Activated CD4-positive, alpha-beta memory T cell treated with anti-CD3 and anti-CD28 coated beads, Interleukin-2, amount 10 ng/mL, durations not matched to agents 7 days and 5 days (primary cell): Measurements from ENCODE around the gene SBNO1. TPM values are rescaled to one million over a fixed set of nuclear protein-coding genes. Genes with fewer than 3 reads are reported as not detected.
"Not testable (repeated sequence)": the region's sequence is repeated elsewhere in the genome, so short reads cannot be mapped to it uniquely, and the experiment has no call there.

Experiments used
- CTCF ChIA-PET: fragments of 350-600 bp; sonication (Branson Sonifier 250); formaldehyde crosslinking; loops from one replicate; lab custom pipeline; 2021; ENCODE audit warnings: antibody characterized with exemption, inconsistent platforms; lab: Charles Lee
- POLR2A ChIA-PET: fragments of 350-600 bp; sonication (Branson Sonifier 250); formaldehyde crosslinking; loops from one replicate; lab custom pipeline; 2021; ENCODE audit warnings: antibody characterized with exemption; lab: Charles Lee
- DNase-seq: peaks from one replicate; pipeline ENCODE4 v3.0.0-alpha.2; 2020
- H3K27ac Mint-ChIP-seq: one replicate; pipeline ENCODE4 v1.8.0; 2021; ENCODE audit warnings: mild to moderate bottlenecking, mixed read lengths
- H3K27me3 Mint-ChIP-seq: one replicate; pipeline ENCODE4 v1.8.0; 2021; ENCODE audit warnings: mixed read lengths
- H3K36me3 Mint-ChIP-seq: one replicate; pipeline ENCODE4 v1.8.0; 2021; ENCODE audit warnings: low read depth, mixed read lengths
- H3K4me1 Mint-ChIP-seq: one replicate; pipeline ENCODE4 v1.8.0; 2021; ENCODE audit warnings: mixed read lengths
- H3K4me3 Mint-ChIP-seq: one replicate; pipeline ENCODE4 v1.8.0; 2021; ENCODE audit warnings: mild to moderate bottlenecking, mixed read lengths
- H3K9me3 Mint-ChIP-seq: one replicate; pipeline ENCODE4 v1.8.0; 2021; ENCODE audit warnings: mixed read lengths
- total RNA-seq, 2 experiments: library from RNA; stranded (reverse); gene quantifications; one replicate each; pipeline ENCODE4 v1.2.3, GENCODE V29; 2021

The SBNO1 gene
- total RNA-seq, 2 experiments from 2014 or later: 40.1 to 40.2 TPM

- DNase-seq: no peak
- H3K27ac Mint-ChIP-seq: no peak overlapping the region
- H3K27me3 Mint-ChIP-seq: no peaks in the 10 kb centered on the region
- no peak overlapping the region for H3K4me3 Mint-ChIP-seq
- POLR2A ChIA-PET: no interaction called here
- H3K4me1 Mint-ChIP-seq: peaks cover 22% of the 10 kb centered on the region
- CTCF ChIA-PET: interaction anchor here (0.7 to 1.2 kb wide), 2 partner anchors 9 to 18 kb away, joined by 3 read pairs; no protein-coding TSS in a partner anchor
- H3K36me3 Mint-ChIP-seq: peaks cover 12% of the 10 kb centered on the region
- H3K9me3 Mint-ChIP-seq: no peaks in the 10 kb centered on the region
These were observed 98.6 kb downstream of the SBNO1 start for GRCh38 chr12:123265851-123266678.

- Mint-ChIP-seq H3K4me3 (no peak overlapping the region), H3K36me3 (peaks cover 20% of the 10 kb centered on the region), H3K27ac (no peak overlapping the region), H3K4me1 (peaks cover 13% of the 10 kb centered on the region), H3K27me3 (no peaks in the 10 kb centered on the region), H3K9me3 (no peaks in the 10 kb centered on the region)
- CTCF ChIA-PET: interaction anchor here (0.9 to 1.1 kb wide), 4 partner anchors 12 to 319 kb away, joined by 3 to 4 read pairs (median 3); no protein-coding TSS in a partner anchor
- POLR2A ChIA-PET: interaction anchor here (0.7 kb wide), 1 partner anchor 315 kb away, joined by 3 read pairs; no protein-coding TSS in a partner anchor
- DNase-seq: no peak
These were observed 100.0 kb downstream of the SBNO1 start for GRCh38 chr12:123264642-123265041.

- Mint-ChIP-seq H3K9me3 (no peaks in the 10 kb centered on the region), H3K27ac (no peak overlapping the region), H3K4me1 (peaks cover 5% of the 10 kb centered on the region), H3K4me3 (no peak overlapping the region), H3K36me3 (peaks cover 20% of the 10 kb centered on the region), H3K27me3 (no peaks in the 10 kb centered on the region)
- CTCF ChIA-PET: interaction anchor here (0.7 to 1.1 kb wide), 5 partner anchors 16 to 360 kb away, joined by 3 to 4 read pairs (median 4); no protein-coding TSS in a partner anchor
- POLR2A ChIA-PET: no interaction called here
- DNase-seq: no peak
These were observed 101.3 kb downstream of the SBNO1 start for GRCh38 chr12:123263196-123263817.

- POLR2A ChIA-PET: no interaction called here
- CTCF ChIA-PET: no interaction called here
- Mint-ChIP-seq H3K36me3 (peaks cover 32% of the 10 kb centered on the region), H3K4me3 (no peak overlapping the region), H3K27me3 (no peaks in the 10 kb centered on the region), H3K4me1 (peaks cover 5% of the 10 kb centered on the region), H3K9me3 (no peaks in the 10 kb centered on the region), H3K27ac (no peak overlapping the region)
- no peak for DNase-seq
These were observed 103.5 kb downstream of the SBNO1 start for GRCh38 chr12:123261196-123261595.

GRCh38 chr12:123260081-123260480 lies 104.6 kb downstream of the SBNO1 start:
- no peak overlapping the region for H3K27ac Mint-ChIP-seq
- no peak overlapping the region for H3K4me3 Mint-ChIP-seq
- POLR2A ChIA-PET: no interaction called here
- no peaks in the 10 kb centered on the region for H3K27me3 Mint-ChIP-seq
- peaks cover 39% of the 10 kb centered on the region for H3K36me3 Mint-ChIP-seq
- H3K9me3 Mint-ChIP-seq: no peaks in the 10 kb centered on the region
- H3K4me1 Mint-ChIP-seq: peaks cover 5% of the 10 kb centered on the region
- CTCF ChIA-PET: no interaction called here
- no peak for DNase-seq

- peaks cover 3% of the 10 kb centered on the region for H3K4me1 Mint-ChIP-seq
- no peak overlapping the region for H3K4me3 Mint-ChIP-seq
- DNase-seq: no peak
- no peaks in the 10 kb centered on the region for H3K27me3 Mint-ChIP-seq
- ChIA-PET CTCF (interaction anchor here (0.5 to 0.8 kb wide), 2 partner anchors 21 to 251 kb away, joined by 4 read pairs; no protein-coding TSS in a partner anchor), POLR2A (no interaction called here)
- no peaks in the 10 kb centered on the region for H3K9me3 Mint-ChIP-seq
- peaks cover 50% of the 10 kb centered on the region for H3K36me3 Mint-ChIP-seq
- H3K27ac Mint-ChIP-seq: no peak overlapping the region
These were observed 106.1 kb downstream of the SBNO1 start for GRCh38 chr12:123258593-123258992.

- no peak for DNase-seq
- Mint-ChIP-seq H3K9me3 (no peaks in the 10 kb centered on the region), H3K27me3 (no peaks in the 10 kb centered on the region), H3K36me3 (peaks cover 53% of the 10 kb centered on the region), H3K27ac (no peak overlapping the region), H3K4me1 (peaks cover 9% of the 10 kb centered on the region), H3K4me3 (no peak overlapping the region)
- CTCF ChIA-PET: no interaction called here
- POLR2A ChIA-PET: no interaction called here
These were observed 109.7 kb downstream of the SBNO1 start for GRCh38 chr12:123254853-123255446.

- Mint-ChIP-seq H3K4me3 (no peak overlapping the region), H3K9me3 (no peaks in the 10 kb centered on the region), H3K27ac (no peak overlapping the region), H3K27me3 (no peaks in the 10 kb centered on the region), H3K4me1 (peaks cover 13% of the 10 kb centered on the region), H3K36me3 (peaks cover 59% of the 10 kb centered on the region)
- DNase-seq: no peak
- ChIA-PET POLR2A (no interaction called here), CTCF (interaction anchor here (0.6 kb wide), 1 partner anchor 467 kb away, joined by 3 read pairs; no protein-coding TSS in a partner anchor)
These were observed 110.8 kb downstream of the SBNO1 start for GRCh38 chr12:123253641-123254459.

- not testable (repeated sequence) for H3K4me3 Mint-ChIP-seq, H3K27me3 Mint-ChIP-seq, DNase-seq, H3K27ac Mint-ChIP-seq, H3K9me3 Mint-ChIP-seq
- CTCF ChIA-PET: interaction anchor here (1.0 kb wide), 1 partner anchor 12 kb away, joined by 3 read pairs; no protein-coding TSS in a partner anchor
- POLR2A ChIA-PET: interaction anchor here (1.4 kb wide), 1 partner anchor 17 kb away, joined by 3 read pairs; no protein-coding TSS in a partner anchor
- H3K36me3 Mint-ChIP-seq: peaks cover 69% of the 10 kb centered on the region
- H3K4me1 Mint-ChIP-seq: peaks cover 15% of the 10 kb centered on the region
These were observed 112.3 kb downstream of the SBNO1 start for GRCh38 chr12:123252365-123252764.

GRCh38 chr12:123251403-123252076 lies 113.1 kb downstream of the SBNO1 start:
- DNase-seq: no peak
- Mint-ChIP-seq H3K9me3 (peaks cover 11% of the 10 kb centered on the region), H3K27ac (no peak overlapping the region), H3K4me3 (no peak overlapping the region), H3K36me3 (peaks cover 69% of the 10 kb centered on the region), H3K27me3 (no peaks in the 10 kb centered on the region), H3K4me1 (peaks cover 18% of the 10 kb centered on the region)
- CTCF ChIA-PET: interaction anchor here (0.7 kb wide), 1 partner anchor 27 kb away, joined by 6 read pairs; no protein-coding TSS in a partner anchor
- POLR2A ChIA-PET: interaction anchor here (1.4 to 2.6 kb wide), 2 partner anchors 18 kb away, joined by 3 to 11 read pairs; partner anchors contain the start of genes MPHOSPH9 and MTRFR

GRCh38 chr12:123250471-123251383 lies 113.9 kb downstream of the SBNO1 start:
- Mint-ChIP-seq H3K36me3 (peaks cover 69% of the 10 kb centered on the region), H3K4me3 (no peak overlapping the region), H3K9me3 (peaks cover 11% of the 10 kb centered on the region), H3K27me3 (no peaks in the 10 kb centered on the region), H3K4me1 (peaks cover 19% of the 10 kb centered on the region), H3K27ac (no peak overlapping the region)
- CTCF ChIA-PET: interaction anchor here (0.7 to 4.1 kb wide), 2 partner anchors 13 to 28 kb away, joined by 6 to 29 read pairs; no protein-coding TSS in a partner anchor
- POLR2A ChIA-PET: interaction anchor here (2.6 kb wide), 1 partner anchor 18 kb away, joined by 11 read pairs; the partner anchor contains the start of genes MPHOSPH9 and MTRFR
- DNase-seq: no peak
